Loucy (cell line): ENCODE measurements around the gene ITGB7.

Source experiments
- EZH2phosphoT487 ChIP-seq: fragments of 200-600 bp; IDR thresholded peaks from 2 replicates; pipeline ENCODE4 v1.6.1; 2018; ENCODE audit warnings: antibody characterized with exemption, mild to moderate bottlenecking, moderate library complexity, borderline replicate concordance
- TF ChIP-seq, protein P1 (sequence below): fragments of 200-600 bp; sonication (generic); conservative IDR thresholded peaks from 2 replicates; pipeline ENCODE4 v1.5.1; 2014; ENCODE audit warnings: mild to moderate bottlenecking, antibody characterized with exemption, low read length

DNA sequence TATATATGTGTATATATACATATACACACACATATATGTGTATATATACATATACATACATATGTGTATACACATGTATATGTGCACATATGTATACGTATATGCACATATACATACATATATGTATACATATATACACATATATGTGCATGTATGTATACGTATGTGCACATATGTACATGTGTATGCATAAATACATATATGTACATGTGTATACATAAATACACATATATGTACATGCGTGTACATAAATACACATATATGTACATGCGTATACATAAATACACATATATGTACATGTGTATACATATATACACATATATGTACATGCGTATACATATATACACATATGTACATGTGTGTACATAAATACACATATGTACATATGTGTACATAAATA is 59.9 kb downstream of the ITGB7 start:
- TF ChIP-seq, protein P1, sequence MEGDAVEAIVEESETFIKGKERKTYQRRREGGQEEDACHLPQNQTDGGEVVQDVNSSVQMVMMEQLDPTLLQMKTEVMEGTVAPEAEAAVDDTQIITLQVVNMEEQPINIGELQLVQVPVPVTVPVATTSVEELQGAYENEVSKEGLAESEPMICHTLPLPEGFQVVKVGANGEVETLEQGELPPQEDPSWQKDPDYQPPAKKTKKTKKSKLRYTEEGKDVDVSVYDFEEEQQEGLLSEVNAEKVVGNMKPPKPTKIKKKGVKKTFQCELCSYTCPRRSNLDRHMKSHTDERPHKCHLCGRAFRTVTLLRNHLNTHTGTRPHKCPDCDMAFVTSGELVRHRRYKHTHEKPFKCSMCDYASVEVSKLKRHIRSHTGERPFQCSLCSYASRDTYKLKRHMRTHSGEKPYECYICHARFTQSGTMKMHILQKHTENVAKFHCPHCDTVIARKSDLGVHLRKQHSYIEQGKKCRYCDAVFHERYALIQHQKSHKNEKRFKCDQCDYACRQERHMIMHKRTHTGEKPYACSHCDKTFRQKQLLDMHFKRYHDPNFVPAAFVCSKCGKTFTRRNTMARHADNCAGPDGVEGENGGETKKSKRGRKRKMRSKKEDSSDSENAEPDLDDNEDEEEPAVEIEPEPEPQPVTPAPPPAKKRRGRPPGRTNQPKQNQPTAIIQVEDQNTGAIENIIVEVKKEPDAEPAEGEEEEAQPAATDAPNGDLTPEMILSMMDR, result no peak
- no peak for TF ChIP-seq EZH2phosphoT487
